Left ventricle myocardium inferior (tissue), 1 donor: ENCODE data around the gene CKLF. TPM values are rescaled to one million over a fixed set of nuclear protein-coding genes. Genes with fewer than 3 reads are reported as not detected.
"Not testable (repeated sequence)": the region's sequence is repeated elsewhere in the genome, so short reads cannot be mapped to it uniquely, and the experiment has no call there.

Experiments used
- DNase-seq: peaks from one replicate; pipeline ENCODE4 v3.0.0-alpha.2; 2020
- H3K27ac ChIP-seq: fragments of 200-600 bp; replicated peaks from 2 replicates; pipeline ENCODE4 v1.8.0; 2021
- H3K27me3 ChIP-seq: fragments of 200-600 bp; 2 replicates; pipeline ENCODE4 v1.8.0; 2021; ENCODE audit warnings: low read depth
- H3K36me3 ChIP-seq: fragments of 200-600 bp; 2 replicates; pipeline ENCODE4 v1.8.0; 2021
- H3K4me1 ChIP-seq: fragments of 200-600 bp; 2 replicates; pipeline ENCODE4 v1.8.0; 2021
- H3K4me3 ChIP-seq: fragments of 200-600 bp; 2 replicates; pipeline ENCODE4 v1.8.0; 2021; ENCODE audit warnings: mild to moderate bottlenecking, moderate library complexity
- H3K9me3 ChIP-seq: fragments of 200-600 bp; replicated peaks from 2 replicates; pipeline ENCODE4 v1.8.0; 2021
- intact Hi-C: fragments of 100-400 bp; cut with micrococcal nuclease; formaldehyde crosslinking; loops from one replicate; pipeline ENCODE4 v1.11.0; 2022
- total RNA-seq: library from RNA; stranded (reverse); fragmentation: NEBNext Ultra II Directional; extraction: Animal tissue kit (Norgen Biotek cat#: 25700); gene quantifications from one replicate; pipeline ENCODE4 v1.2.1, GENCODE V29; 2021
- TF ChIP-seq, protein P1 (sequence below): fragments of 200-600 bp; IDR thresholded peaks from 2 replicates; pipeline ENCODE4 v1.8.0; 2021; ENCODE audit warnings: antibody characterized with exemption, mild to moderate bottlenecking, borderline replicate concordance
- donor health status: DM: no; HTN: yes; CAD: no; lungs with severe emphysema.

CKLF gene
- total RNA-seq, 1 donor from 2014 or later: 7.8 TPM

DNA sequence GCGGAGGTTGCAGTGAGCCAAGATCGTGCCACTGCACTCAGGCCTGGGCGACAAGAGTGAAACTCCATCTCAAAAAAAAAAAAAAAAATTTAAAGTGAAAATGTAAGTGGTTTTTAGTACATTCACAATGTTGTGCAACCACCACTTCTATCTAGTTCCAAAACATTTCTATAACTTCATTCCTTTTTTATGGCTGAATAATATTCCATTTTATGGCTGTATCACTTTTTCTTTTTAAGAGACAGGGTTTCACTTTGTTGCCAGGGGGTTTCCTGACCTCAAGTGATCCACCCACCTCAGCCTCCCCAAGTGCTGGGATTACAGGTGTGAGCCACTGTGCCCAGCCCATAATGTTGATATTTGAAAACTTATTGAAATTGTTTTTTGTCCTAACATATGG is 40.4 kb downstream of the CKLF start:
- Histone ChIP-seq H3K4me1 (no peaks in the 10 kb centered on the region), H3K9me3 (no peaks in the 10 kb centered on the region), H3K27me3 (no peaks in the 10 kb centered on the region), H3K27ac (no peak overlapping the region), H3K36me3 (no peaks in the 10 kb centered on the region), H3K4me3 (no peak overlapping the region)
- TF ChIP-seq, protein P1, sequence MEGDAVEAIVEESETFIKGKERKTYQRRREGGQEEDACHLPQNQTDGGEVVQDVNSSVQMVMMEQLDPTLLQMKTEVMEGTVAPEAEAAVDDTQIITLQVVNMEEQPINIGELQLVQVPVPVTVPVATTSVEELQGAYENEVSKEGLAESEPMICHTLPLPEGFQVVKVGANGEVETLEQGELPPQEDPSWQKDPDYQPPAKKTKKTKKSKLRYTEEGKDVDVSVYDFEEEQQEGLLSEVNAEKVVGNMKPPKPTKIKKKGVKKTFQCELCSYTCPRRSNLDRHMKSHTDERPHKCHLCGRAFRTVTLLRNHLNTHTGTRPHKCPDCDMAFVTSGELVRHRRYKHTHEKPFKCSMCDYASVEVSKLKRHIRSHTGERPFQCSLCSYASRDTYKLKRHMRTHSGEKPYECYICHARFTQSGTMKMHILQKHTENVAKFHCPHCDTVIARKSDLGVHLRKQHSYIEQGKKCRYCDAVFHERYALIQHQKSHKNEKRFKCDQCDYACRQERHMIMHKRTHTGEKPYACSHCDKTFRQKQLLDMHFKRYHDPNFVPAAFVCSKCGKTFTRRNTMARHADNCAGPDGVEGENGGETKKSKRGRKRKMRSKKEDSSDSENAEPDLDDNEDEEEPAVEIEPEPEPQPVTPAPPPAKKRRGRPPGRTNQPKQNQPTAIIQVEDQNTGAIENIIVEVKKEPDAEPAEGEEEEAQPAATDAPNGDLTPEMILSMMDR: no peak
- intact Hi-C loops: no loop called here
- DNase-seq: no peak

DNA sequence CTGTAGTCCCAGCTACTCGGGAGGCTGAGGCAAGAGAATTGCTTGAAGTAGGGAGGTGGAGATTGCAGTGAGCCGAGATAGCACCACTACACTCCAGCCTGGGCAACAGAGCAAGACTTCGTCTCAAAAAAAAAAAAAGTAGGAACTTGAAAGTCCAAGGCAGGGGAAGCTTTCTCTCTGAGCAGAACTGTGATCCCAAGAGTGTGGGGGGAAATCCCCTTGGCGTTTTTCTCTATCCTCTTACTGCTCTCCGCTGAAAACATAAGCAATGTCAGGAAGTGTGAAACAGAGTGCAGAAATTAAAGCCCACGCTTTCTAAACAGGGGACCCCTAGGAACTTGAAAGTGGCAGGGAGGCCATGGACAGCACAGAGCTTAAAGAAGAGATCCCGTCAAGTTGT is 42.4 kb downstream of the CKLF start:
- H3K4me3 ChIP-seq: no peak overlapping the region
- intact Hi-C loops: no loop called here
- no peaks in the 10 kb centered on the region for H3K9me3 ChIP-seq
- no peaks in the 10 kb centered on the region for H3K27me3 ChIP-seq
- no peaks in the 10 kb centered on the region for H3K36me3 ChIP-seq
- no peak overlapping the region for H3K27ac ChIP-seq
- TF ChIP-seq, protein P1: no peak
- no peaks in the 10 kb centered on the region for H3K4me1 ChIP-seq
- no peak for DNase-seq

DNA sequence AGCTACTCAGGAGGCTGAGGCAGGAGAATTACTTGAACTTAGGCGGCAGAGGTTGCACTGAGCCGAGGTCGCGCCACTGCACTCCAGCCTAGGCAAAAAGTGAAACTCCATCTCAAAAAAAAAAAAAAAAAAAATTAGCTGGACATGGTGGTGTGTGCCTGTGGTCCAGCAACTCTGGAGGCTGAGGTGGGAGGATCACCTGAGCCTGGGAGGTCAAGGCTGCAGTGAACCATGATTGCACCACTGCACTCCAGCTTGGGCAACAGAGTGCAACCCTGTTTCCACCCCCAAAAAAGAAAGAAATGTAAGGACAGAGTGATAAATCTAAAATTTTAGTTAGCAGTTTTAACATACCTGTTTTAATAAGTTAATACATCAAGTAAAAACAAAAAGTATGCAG is 44.2 kb downstream of the CKLF start:
- DNase-seq, H3K27ac ChIP-seq, H3K4me1 ChIP-seq, intact Hi-C loops, H3K9me3 ChIP-seq, H3K4me3 ChIP-seq, H3K27me3 ChIP-seq, H3K36me3 ChIP-seq: not testable (repeated sequence)

DNA sequence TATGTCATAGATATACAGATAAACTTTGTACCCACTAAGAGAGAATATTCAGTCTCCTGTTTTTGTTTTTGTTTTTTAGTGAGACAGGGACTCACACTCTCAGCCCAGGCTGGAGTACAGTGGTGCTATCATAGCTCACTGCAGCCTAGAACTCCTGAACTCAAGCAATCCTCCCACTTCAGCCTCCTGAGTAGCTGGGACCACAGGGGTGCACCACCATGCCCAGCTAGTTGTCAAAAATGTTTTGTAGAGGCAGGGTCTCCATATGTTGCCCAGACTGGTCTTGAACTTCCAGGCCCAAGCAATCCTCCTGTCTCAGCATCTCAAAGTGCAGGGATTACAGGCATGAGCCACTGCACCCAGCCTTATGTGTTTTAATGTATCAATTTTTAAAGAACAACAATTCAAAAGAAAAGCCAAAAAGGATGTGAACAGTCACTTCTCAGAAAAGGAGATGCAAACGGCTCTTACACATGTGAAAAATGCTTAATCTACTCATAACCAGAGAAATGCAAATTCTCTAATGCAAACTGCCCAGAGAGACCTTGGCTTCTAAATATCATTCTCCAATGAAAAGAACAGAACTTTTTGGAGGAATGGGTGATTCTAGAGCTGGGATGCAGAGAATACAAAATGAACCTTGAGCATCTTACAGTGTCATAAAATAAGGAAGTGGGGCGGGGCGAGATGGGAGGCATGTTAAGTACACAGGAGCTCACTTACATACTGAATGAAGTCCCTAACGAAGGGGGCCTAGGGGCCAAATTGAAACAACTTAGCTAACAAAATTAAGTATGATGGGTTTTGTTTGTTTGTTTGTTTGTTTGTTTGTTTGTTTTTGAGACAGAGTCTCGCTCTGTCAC is 44.8 kb downstream of the CKLF start:
- no peak for DNase-seq
- Histone ChIP-seq H3K4me3 (no peak overlapping the region), H3K36me3 (no peaks in the 10 kb centered on the region), H3K9me3 (no peaks in the 10 kb centered on the region), H3K4me1 (no peaks in the 10 kb centered on the region), H3K27me3 (no peaks in the 10 kb centered on the region), H3K27ac (no peak overlapping the region)
- TF ChIP-seq, protein P1: no peak
- intact Hi-C loops: no loop called here

DNA sequence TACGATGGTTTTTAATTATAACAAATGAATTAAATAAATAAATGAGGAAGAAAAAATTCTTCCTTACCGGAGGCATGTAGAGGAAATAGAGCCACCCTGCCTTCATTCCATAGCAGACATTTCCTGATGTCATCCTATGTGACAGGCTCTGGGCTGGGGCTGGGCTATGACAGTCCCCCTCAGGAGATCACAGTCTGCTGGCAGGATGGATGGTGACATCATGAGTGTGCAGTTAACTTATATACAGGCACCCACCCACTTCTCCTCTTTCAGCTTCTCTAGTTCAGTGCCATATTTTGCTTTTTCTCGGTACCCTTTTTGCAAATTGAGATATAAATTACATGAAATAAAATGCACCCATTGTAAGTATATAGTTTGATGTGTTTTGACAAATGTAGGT is 45.7 kb downstream of the CKLF start:
- TF ChIP-seq, protein P1: no peak
- no peak overlapping the region for H3K4me3 ChIP-seq
- no peak for DNase-seq
- no peaks in the 10 kb centered on the region for H3K27me3 ChIP-seq
- intact Hi-C loops: no loop called here
- no peaks in the 10 kb centered on the region for H3K9me3 ChIP-seq
- no peak overlapping the region for H3K27ac ChIP-seq
- no peaks in the 10 kb centered on the region for H3K36me3 ChIP-seq
- no peaks in the 10 kb centered on the region for H3K4me1 ChIP-seq

DNA sequence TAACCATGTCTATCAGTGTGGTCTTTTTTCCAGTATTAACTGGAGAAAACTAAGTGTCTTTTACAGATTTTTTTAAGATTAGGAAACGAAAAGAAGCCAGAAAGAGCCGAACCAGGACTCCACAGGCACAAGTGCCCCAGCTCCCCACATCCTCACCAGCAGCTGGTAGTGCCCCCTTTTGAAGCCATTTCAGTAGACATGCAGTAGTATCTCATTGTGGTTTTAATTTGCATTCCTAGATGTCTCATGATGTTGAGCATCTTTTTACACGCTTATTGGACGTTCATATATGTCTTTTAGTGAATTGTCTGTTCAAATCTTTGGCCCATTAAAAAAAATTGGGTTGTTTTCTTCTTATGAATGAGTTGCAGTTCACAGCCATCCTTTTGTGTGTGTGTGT is 47.4 kb downstream of the CKLF start:
- no peak for DNase-seq
- Histone ChIP-seq H3K4me3 (no peak overlapping the region), H3K4me1 (peaks cover 14% of the 10 kb centered on the region), H3K36me3 (no peaks in the 10 kb centered on the region), H3K27me3 (no peaks in the 10 kb centered on the region), H3K27ac (no peak overlapping the region), H3K9me3 (no peaks in the 10 kb centered on the region)
- TF ChIP-seq, protein P1: no peak
- intact Hi-C loops: loop anchor here (10.0 kb wide), 1 partner anchor 45 kb away; the partner anchor contains the start of genes CKLF and TK2
